ENCODE measurements around the gene DPYSL3.

DPYSL3 gene

DNA sequence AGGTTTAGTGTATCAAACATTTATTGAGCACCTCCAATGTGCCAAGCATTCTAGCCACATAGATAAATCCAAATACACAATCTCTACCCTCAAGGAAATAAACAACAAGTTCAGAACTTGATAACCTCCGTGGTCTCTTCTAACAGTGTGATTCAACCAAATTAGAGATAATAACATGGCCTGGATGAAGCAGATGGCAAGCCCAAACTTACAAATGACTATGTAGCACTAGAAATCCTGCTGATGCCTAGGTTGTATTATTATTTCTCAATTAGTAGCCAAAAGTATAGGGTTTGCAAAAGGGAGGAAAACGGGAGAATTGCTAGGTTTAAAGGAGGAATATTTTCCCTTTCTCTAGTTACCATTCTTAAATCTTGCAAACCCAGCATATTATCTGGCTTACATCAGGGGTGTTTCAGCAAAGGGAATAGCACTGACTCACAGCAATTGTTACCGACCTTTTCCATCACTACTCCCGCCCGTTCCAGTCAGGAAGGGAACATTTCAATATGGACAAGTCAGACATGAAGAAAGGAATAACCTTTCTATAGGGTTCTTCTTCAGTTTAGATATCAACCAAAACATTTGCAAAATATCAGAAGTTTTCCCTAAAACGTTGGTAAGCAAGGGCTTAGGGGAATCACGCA is 2.3 kb downstream of the DPYSL3 start:
- no peaks in the 10 kb centered on the region for H4K20me1 ChIP-seq (ENCODE audit: low read depth, low read length)
- no peaks in the 10 kb centered on the region for H3K9me3 ChIP-seq (ENCODE audit: insufficient read depth, low read length)
- H3K79me2 ChIP-seq (ENCODE audit: insufficient read depth, low read length): no peaks in the 10 kb centered on the region
- no peak overlapping the region for H3K4me3 ChIP-seq (ENCODE audit: insufficient read depth, low read length, poor library complexity, severe bottlenecking)
- H3K27me3 ChIP-seq (ENCODE audit: low read length): no peaks in the 10 kb centered on the region
- H3F3A ChIP-seq (ENCODE audit: insufficient read depth): no peaks in the 10 kb centered on the region
- H2AFZ ChIP-seq (ENCODE audit: low read depth, low read length, severe bottlenecking): no peak overlapping the region
- H3K27ac ChIP-seq (ENCODE audit: low read depth, low read length): no peak overlapping the region
- no peaks in the 10 kb centered on the region for H3K36me3 ChIP-seq (ENCODE audit: low read length)
- no peak for TF ChIP-seq CTCF (IDR thresholded peaks at IDR 0.05; ENCODE audit: insufficient read depth, low read length, poor library complexity, severe bottlenecking)
- no peak for TF ChIP-seq EZH2phosphoT487 (conservative IDR thresholded peaks at IDR 0.05; ENCODE audit: low read length)
- H3K9me2 ChIP-seq (replicated peaks; ENCODE audit: insufficient read depth, low read length): no peaks in the 10 kb centered on the region
- H3K9ac ChIP-seq (ENCODE audit: low read length): no peak overlapping the region
- no peak overlapping the region for H3K4me2 ChIP-seq (ENCODE audit: low read depth, low read length, poor library complexity, severe bottlenecking)

- TF ChIP-seq CTCF (IDR thresholded peaks at IDR 0.05; ENCODE audit: insufficient read depth, low read length, poor library complexity, severe bottlenecking): no peak
- H3K27ac ChIP-seq (ENCODE audit: low read depth, low read length): no peak overlapping the region
- H2AFZ ChIP-seq (ENCODE audit: low read depth, low read length, severe bottlenecking): no peak overlapping the region
- no peaks in the 10 kb centered on the region for H3F3A ChIP-seq (ENCODE audit: insufficient read depth)
- H3K4me2 ChIP-seq (ENCODE audit: low read depth, low read length, poor library complexity, severe bottlenecking): no peak overlapping the region
- H3K4me3 ChIP-seq (ENCODE audit: insufficient read depth, low read length, poor library complexity, severe bottlenecking): no peak overlapping the region
- no peaks in the 10 kb centered on the region for H3K27me3 ChIP-seq (ENCODE audit: low read length)
- H3K9me3 ChIP-seq (ENCODE audit: insufficient read depth, low read length): no peaks in the 10 kb centered on the region
- no peaks in the 10 kb centered on the region for H3K9me2 ChIP-seq (replicated peaks; ENCODE audit: insufficient read depth, low read length)
- H3K9ac ChIP-seq (ENCODE audit: low read length): no peak overlapping the region
- no peaks in the 10 kb centered on the region for H3K36me3 ChIP-seq (ENCODE audit: low read length)
- H3K79me2 ChIP-seq (ENCODE audit: insufficient read depth, low read length): no peaks in the 10 kb centered on the region
- no peaks in the 10 kb centered on the region for H4K20me1 ChIP-seq (ENCODE audit: low read depth, low read length)
Measured at GRCh38 chr5:147504535-147504934, 5.3 kb downstream of the DPYSL3 start.

GRCh38 chr5:147504011-147504410 is 5.9 kb downstream of the DPYSL3 start:
- Histone ChIP-seq H3F3A (ENCODE audit: insufficient read depth) (no peaks in the 10 kb centered on the region), H2AFZ (ENCODE audit: low read depth, low read length, severe bottlenecking) (no peak overlapping the region), H3K79me2 (ENCODE audit: insufficient read depth, low read length) (no peaks in the 10 kb centered on the region), H3K9ac (ENCODE audit: low read length) (no peak overlapping the region), H3K9me2 (replicated peaks; ENCODE audit: insufficient read depth, low read length) (no peaks in the 10 kb centered on the region), H3K4me2 (ENCODE audit: low read depth, low read length, poor library complexity, severe bottlenecking) (no peak overlapping the region), H3K27me3 (ENCODE audit: low read length) (no peaks in the 10 kb centered on the region), H3K4me3 (ENCODE audit: insufficient read depth, low read length, poor library complexity, severe bottlenecking) (no peak overlapping the region), H3K9me3 (ENCODE audit: insufficient read depth, low read length) (no peaks in the 10 kb centered on the region), H3K36me3 (ENCODE audit: low read length) (no peaks in the 10 kb centered on the region), H4K20me1 (ENCODE audit: low read depth, low read length) (no peaks in the 10 kb centered on the region), H3K27ac (ENCODE audit: low read depth, low read length) (no peak overlapping the region)
- no peak for TF ChIP-seq CTCF (IDR thresholded peaks at IDR 0.05; ENCODE audit: insufficient read depth, low read length, poor library complexity, severe bottlenecking)
- no peak for TF ChIP-seq EZH2phosphoT487 (conservative IDR thresholded peaks at IDR 0.05; ENCODE audit: low read length)

Data from SU-DHL-6 (cell line).